GM21619 (cell line): ENCODE results near the gene ETV3.

Experiments
- ATAC-seq: cut with Tn5 transposase; IDR thresholded peaks from one replicate; pipeline ENCODE4 v1.9.1; 2021; ENCODE audit not compliant: unreplicated experiment

ETV3 gene

DNA sequence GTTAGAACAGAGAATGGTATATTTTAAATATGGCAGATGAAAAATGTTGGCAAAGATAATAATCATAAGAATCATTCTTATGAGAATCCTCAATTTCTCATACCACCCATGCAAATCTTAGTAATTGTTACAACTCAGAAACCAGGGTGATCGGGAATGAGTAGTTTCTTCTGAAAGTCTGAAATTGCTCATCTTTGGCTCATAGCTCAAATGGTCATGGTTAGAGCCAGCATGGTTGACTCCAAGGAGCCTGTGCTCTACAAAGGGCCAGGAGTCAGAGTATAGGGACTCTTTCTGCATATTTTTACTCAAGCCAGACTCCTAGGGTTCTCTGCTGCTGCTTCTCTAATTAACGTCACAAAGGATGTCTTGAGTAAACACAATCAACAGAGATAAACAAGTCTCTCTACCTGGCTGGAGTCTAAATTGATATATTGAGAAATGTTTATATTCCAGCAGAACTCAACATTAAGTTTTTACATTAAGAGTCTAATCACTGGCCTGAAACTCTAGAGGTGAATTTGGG lies 1.9 kb upstream of the ETV3 start:
- ATAC-seq: no peak

DNA sequence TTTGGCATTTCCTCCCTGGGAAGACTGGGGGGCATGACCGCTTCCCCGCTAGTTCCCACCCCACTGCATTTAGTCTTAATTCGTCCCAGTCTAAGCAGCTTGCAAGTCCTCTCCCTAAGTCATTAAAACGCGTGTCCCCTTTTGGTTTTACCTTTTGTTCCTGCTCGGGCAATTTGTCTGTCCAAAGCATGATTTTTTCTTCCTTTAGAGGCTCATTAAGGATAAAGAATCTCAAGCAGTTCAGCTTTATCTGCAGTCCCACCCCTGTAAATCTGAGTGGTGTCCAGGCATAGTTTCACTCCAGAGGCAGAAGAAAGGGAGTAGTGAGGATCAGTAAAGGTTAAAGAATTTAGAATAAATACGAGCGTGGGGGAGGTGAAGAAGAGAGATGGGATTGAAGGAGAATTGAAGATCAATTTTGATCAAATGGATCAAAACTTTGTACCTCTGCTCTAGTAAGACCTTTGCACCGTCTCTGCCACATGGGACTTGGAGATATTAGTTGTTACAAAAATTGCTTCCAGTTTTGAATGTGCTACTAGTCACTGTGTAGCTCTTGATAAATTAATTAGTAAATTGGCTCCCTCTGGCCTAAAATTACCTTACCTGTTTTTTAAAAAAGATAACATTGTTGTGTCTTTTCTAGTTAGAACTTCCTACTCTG lies 989 bp upstream of the ETV3 start:
- ATAC-seq: no peak

DNA sequence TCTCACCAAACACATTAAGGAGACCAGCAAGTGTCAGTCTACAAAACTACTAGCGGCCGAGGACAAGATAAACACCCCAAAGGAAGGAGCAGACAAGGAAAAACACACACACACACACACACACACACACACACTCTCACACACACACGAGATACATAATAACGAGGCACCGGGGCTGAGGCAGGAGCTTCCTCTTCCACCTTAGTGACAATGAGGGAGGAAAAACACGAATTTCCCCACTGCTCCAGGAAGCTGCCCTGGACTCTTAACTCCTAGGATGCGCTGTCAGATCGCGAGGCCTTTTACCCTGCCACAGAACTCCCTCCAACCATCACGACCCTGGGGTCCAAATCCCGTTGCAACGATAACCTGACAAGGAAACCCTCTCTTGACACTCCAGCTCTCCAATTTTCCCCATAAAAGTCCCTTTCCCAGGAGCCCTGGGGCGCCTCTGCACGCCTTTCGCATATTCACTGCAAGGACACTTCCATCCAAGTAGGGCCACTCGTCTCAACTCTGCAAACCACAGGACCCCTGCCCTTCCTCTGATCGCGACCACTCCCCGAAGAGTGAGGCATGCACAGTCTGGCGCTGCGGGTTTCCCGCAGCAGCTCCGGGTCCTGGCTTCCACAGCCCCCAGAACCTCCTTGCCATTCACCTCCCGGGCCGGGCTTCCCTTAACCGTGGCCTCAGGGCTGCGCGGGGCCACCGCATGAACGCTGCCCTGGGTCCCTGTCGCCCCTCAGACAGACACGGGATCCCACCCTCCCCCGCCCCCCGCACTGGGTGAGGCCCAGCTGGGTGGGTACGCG lies 581 bp downstream of the ETV3 start:
- no peak for ATAC-seq

- no peak for ATAC-seq
These were observed 1.2 kb downstream of the ETV3 start for GRCh38 chr1:157137046-157137407.

GRCh38 chr1:157136133-157136532 lies 2.1 kb downstream of the ETV3 start:
- ATAC-seq: no peak

GRCh38 chr1:157135646-157136045 lies 2.5 kb downstream of the ETV3 start:
- no peak for ATAC-seq

DNA sequence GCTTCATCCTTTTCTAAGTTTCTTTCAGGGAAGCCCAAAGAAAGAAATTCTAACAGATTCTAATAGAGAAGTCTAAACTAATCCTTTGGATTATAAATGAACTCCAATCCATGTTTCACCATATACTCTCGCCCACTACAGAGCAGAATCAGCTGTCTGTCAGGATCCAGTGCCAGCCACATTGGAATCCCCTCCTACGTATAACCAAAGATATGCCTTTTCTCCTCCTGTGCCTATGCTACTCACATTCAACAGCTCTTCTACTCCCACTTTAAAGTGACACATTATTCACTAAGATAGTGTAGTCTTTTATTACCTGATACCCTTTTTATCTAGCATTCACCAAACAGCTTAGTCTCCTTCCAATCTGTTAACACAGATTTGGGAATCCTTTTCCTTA lies 3.1 kb downstream of the ETV3 start:
- no peak for ATAC-seq

DNA sequence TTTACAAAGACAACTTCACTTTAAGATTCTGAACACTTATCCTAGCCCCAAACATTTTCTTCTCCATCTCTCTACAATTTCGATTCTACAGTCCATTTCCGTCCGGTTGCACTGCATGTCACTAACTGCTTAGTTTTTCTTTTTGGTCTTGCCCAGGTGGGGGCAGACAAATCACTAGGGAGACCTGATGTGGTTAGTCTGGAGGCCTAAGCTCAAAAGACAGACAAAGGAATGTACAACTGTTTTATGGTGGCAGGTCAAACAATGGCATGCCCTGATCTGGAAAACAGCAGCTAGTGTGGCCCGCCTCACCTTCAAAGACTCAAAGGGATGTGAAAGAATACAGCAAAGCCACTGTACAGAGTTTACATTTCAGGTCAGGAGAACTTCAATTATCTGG lies 3.8 kb downstream of the ETV3 start:
- ATAC-seq: no peak

- no peak for ATAC-seq
These were observed 4.8 kb downstream of the ETV3 start for GRCh38 chr1:157133426-157133825.

DNA sequence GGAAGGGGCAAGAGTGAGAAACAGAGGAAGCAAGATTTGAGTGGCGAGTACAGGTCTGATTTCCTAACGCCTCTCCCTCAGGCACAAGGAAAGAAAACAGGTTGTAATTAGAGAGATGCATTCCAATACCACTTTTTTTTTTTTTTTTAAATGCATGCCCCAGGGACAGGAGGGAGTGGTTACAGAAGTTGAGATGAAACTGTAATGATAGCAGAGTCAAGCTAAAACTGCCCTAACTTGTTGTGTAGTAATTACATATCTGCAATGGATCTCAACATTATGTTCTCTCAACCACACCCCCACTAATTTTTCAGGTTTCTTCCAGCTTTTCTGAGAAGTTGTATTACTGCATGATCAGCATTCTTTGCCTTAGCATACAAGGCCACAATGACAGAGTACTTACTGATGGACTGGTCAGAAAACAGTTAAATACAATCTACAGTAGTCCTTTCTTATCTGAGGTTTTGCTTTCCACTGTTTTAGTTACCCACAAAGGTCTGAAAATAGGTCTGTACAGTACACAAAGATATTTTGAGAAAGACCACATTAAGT lies 5.5 kb downstream of the ETV3 start:
- no peak for ATAC-seq

GRCh38 chr1:157132111-157132510 lies 6.1 kb downstream of the ETV3 start:
- no peak for ATAC-seq

DNA sequence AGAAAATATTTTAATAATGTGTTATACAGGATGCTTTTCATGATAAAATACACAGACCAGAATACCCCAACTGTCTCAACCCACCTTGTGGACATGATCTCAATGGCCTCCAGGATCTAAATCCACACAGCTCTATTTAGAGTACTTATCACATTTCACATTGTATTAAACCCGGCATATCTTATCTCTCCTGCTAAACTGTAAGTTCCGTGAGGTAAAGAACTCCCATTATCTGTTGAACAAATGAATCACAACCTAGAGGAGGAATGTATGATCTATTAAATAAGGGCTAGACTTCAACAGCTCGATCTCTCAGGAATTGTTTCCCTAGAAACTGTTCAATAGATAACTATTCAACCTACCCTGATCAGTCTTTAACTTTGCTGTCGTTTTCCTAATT lies 6.9 kb downstream of the ETV3 start:
- no peak for ATAC-seq

DNA sequence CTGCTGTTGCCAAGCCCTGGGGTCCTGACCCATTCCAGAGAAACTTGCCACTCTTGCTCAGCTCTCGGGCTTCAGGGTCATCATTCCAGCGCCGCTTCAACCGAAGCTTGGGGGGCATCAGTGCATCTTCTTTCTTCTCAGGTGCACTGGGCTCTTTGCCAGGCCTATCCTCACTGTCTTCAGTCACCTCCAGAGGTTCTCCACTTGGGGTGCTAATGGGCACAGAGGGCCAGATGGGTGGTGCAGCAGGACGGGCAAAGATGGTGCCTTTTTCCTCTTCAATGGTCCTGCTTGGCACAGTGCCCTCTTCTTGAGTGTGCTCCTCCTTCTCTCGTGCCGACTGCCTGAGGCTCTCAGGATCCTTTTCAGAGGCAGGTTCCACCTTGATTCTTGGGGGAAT lies 13.3 kb downstream of the ETV3 start:
- no peak for ATAC-seq

- no peak for ATAC-seq
These were observed 18.7 kb downstream of the ETV3 start for GRCh38 chr1:157119448-157119847.

- ATAC-seq: no peak
These were observed 19.2 kb downstream of the ETV3 start for GRCh38 chr1:157119008-157119407.

DNA sequence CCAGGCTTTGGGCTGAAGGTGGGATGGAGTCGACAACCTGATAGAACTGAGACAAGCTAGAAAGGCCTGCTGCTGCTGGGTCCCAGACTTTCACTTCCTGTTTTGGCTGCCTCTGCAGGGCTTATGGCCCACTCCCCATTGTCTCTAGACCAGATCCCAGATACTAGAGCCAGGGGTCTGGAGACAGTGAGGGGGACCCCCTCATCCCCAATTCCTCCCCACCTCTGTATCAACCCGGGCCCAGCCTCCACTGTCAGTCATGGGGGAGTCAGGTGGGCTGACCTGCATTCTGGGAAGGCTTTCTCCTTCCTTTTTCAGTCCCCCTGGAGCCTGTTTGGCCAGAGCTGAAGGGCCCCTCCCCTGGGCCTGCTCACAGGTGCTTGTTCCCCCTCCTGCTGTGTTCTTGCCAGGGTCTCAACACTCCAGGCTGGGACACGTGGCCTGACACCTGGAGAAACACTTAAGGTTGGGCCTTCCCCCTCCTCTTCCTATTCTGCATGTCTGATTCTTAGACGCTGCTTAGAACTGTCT lies 20.6 kb downstream of the ETV3 start:
- ATAC-seq: no peak

DNA sequence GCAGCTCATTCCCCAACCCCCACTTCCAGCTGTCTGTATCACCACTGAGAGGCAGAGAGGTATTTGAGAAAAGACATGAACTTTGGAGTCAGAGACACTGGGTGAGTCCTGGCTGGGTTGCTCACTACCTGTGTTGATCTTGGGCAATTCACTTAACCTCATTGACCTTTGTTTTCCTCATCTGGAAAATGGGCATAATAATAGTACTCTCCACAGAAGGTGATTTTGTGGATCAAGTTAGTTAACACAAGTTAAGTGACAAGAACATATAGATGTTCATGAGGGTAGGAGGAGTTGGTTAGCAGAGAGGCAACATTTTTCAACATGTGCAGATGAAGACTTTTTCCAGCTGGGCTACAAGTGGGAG lies 21.5 kb downstream of the ETV3 start:
- ATAC-seq: no peak

DNA sequence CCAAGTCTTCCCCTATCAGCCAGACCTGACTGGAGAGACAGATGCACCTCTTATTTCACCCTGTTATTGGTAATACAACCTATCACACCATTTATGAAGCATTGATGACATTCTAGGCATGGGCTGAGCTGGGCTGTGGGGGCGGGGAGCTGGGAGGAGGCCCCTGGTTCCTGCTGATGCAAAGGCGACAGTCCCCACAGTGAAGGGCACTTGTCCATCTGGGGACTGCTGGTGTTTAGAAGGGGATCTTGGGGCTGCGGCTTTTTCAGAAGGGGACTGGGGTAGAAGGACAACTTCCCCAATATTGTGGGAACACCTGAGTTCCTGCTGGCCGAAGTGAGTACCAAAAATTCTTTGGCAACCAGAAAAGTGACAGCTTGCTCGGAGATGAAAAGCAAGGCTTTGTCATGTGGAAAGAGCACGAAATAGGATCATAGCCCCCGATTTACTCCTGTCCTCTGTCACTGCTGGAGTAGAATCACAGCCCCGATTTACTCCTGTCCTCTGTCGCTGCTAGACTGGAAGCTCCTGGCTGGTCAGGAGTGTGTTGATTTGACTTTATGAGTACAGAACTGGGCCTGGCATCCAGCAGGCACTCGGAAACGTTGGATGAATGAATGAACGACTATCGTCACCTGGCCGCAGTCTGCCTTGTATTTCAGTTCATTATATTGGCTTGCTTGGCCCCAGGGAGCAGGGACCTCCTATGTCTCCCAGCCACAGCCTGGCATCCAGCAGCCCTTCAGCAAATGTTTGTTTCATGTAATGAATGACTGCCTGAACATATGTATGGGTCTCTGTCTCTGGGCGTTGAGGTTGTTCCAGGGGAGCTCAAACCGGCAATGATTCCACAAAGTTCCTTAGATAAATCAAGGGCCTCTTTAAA lies 22.1 kb downstream of the ETV3 start:
- ATAC-seq: no peak

GRCh38 chr1:157115429-157115838 lies 22.8 kb downstream of the ETV3 start:
- ATAC-seq: no peak

DNA sequence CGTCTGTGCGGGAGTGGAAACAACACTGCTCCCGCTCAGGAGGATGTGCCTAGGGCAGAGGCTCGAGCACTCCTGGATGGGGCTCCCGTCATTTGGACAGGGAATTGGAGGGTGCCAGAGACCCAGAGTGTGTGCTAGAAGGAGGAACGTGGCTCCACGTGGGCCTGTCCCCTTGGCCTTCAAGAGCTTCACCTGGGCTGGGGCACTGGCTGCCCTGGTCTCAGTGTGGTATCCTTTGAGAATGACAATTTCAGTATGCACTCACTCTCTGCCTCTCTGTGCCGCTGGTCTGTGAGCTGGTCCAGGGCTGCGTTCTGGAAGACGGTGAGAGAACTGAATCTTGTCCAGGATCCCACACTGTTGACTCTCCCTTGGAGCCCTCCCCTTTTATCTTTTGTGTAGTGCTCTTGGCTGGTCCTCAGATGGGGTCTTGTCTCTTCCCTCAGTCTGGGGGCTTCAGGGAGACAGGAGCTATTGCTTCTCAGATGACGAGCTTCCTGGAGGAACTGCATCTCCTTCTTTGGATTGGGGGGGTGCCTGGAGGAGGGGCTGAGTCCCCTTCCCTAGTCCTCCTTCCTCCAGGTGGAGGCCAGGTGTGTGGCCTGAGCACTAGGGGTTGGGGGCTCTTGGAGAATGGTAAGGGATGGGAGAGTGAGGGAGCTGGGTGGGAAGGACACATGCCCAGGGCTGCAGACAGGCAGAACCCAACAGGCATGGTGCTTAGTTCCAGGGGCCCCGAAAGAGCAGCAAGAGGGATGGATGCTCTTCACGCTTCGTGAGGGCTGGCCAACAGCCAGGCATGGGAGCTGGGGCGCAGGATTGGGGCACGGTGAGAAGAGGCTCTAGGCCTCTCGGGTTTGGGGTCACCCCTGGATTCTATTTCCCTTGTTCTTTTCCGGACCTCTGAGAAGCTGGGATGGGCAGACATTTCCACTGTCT lies 23.7 kb downstream of the ETV3 start:
- no peak for ATAC-seq
